CD4-positive, alpha-beta T cell treated with Interleukin-15 for 1 hour (primary cell): ENCODE measurements around the gene SLC35G2.
A peak's percentile ranks its signal among the peaks of the same experiment; 100 is the strongest.
"Not testable (repeated sequence)": the region's sequence is repeated elsewhere in the genome, so short reads cannot be mapped to it uniquely, and the experiment has no call there.

ENCODE experiments used
- DNase-seq: peaks from one replicate; pipeline ENCODE4 v3.0.0-alpha.2; 2020

The SLC35G2 gene

DNA sequence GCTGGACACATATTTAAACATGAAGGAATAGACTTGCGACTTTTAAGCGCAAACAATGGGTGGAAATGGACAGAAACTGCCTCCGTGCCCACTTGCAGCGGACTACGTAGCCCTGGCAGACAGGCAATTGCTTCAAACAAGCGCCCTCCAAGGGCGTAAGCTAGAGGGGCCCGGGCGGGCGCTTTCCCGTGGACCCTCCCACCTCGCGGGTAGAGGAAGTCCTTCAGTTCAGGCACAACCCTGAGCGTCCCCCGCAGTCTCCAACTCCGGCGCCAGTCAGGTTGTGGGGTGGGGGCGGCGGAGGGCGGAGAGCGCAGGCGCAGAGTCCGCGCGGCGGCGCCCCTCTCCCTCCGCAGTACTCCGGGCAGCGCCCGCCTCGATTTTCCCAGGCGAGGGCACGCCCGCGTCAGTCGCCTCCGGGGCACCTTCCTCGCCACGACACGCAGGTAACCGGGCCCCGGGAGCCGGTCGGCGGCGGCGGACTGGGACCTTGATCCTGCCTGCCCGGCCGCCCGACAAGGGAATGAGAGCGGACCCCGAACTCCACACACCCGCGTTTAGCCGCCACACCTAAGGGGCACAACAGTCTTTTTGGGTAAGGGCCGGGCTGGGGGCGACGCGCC lies at the start of gene SLC35G2:
Gene SLC35G2, plus strand, starts transcription at position 358 of the 623 bp plus-strand sequence. CDS start 35,335 bp downstream, outside the sequence.
- DNase-seq: peak; percentile 29

DNA sequence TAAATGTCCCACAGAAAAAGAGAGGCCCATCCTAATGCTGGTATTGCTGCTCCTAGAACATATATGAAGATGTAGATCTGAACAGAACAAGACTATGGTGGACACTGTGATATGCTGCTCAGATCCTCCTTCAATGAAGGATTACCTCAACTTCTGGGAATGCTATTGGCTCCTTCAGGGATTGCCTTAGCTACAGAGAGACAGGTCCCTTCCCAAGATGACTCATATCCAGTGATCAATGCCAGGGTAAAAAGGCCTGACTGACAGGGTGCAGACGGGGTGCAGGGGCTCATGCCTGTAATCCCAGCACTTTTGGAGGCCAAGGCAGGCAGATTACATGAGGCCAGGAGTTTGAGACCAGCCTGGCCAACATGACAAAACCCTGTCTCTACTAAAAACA lies 46.2 kb upstream of the SLC35G2 start:
- DNase-seq: no peak

DNA sequence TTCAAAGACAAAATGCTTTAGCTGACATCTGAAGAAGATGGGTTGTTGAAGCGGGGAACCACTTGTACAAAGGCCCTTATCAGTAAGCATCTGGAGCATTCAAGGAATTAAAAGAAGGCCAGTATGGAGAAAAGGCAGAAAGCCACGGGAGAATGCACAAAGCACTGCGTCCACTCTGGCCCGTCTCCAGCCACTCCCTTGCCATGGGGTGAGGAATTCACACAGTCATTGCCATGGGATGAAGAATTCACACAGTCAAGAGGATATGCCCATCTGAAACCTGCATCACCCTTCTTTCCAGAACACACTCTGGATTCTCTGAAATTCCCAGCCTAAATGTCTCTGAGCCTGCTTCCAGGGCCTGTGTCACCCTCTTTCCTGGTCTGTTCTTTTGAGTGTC lies 40.1 kb upstream of the SLC35G2 start:
- DNase-seq: no peak

DNA sequence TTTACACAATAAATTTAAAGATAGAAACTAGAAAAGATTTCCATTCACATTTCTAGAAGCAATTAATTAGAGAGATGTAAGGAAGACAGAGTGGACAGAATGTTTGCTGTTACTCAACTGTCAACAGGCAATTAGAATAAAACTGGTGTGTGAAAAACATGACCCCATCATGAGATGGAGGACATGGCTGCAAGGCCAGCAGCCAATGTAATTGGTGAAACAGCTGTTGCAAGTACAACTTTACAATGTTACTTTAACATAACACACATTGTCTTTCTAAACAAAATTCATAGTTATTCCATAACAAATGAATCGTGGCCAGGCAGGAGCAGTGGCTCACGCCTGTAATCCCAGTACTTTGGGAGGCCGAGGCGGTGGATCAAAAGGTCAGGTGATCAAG lies 38.2 kb upstream of the SLC35G2 start:
- no peak for DNase-seq

DNA sequence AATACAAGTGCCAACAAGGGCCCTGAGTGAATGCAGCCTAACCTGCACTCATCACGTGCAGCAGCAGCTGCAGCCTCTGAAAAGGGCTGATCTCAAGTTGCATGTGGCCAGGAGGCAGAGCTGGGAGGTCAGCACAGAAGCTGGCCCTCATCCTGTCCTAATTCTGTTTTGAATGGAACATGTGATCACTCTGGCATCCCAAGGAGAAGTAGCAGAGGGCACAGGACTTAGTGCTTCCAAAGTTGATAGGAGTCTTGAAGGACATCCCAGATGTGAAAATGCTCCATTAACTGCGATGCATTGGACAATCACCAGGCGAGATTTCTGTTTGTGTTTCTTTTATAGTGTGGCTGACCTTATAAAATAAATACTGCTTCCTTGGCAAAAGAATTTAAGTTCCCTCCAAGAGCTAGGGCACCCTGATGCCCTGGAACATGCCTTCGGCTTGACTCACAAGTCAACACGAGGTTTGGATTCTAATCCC lies 35.2 kb upstream of the SLC35G2 start:
- no peak for DNase-seq

DNA sequence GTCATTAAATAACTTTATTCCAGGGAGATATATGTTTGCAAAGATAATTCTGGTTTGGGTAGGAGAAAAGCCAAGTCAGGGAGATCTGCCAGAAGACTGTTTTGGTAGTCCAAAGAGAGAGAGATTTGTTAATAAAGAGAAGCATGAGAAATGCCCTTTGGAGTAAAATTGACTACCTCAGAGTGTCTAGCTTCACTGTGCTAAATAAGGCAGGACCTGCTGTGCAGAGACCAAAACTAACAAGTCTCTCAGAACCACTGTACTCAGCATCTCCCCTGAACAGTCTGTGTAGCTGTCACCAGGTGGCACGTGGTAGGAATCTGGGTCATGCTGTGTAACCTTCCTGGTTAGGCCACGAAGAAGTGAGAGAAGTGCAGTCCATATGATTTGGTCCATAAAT lies 31.6 kb upstream of the SLC35G2 start:
- DNase-seq: peak; percentile 19

DNA sequence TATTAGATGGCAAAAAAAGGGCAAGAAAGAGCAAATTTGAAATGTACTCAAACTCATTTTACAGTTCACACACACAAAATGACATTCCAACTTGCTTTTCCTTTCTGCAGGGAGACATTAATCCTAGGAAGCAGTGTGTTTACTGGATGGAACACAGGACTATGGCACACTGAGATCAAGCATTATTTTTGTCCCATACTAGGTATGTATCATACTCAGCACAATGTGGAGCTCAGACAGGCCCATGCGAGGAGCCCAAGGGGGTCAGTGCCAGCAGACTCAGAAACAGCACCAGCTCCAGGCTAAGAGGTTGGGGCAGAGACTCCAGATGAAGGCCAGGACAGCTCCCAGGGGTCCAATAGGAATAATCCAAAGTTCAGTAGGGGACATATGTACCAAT lies 30.8 kb upstream of the SLC35G2 start:
- no peak for DNase-seq

DNA sequence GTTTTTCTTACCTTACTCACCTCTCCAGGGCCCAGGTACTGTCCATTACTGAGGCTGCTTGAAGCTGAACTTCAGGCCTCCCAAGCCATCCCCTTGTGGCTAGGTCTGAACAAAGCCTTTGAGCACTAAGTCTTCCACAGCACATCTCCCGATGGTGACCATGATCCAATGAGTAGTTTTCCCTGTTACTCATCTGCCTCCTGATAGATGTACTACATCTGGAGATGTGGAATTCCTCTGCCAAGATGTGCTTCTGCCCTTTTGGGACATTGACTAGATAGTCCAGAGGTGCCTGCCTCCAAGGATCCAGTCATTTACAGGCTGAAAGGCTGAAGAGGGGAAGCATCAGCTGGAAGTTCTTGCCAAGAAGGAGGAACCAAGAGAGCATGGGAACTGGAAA lies 28.9 kb upstream of the SLC35G2 start:
- DNase-seq: no peak

DNA sequence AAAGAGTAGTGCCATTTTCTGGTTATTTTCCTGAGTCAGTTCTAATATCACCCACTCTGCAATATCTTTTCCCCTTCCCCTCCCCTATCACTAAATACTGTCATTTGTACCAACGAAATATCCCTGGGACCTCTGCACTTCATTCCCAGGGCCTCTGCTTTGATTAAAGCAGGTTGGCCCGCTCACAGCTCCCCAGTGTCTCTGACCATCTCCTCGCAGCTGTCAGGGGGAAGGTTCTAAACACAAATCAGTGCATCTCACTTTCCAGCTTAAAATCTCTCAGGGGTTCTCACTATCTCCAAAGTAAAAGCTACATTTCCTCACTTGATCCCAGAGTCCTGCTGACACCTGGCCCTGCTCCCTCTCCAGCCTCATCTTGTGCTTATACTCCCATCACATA lies 28.1 kb upstream of the SLC35G2 start:
- no peak for DNase-seq

DNA sequence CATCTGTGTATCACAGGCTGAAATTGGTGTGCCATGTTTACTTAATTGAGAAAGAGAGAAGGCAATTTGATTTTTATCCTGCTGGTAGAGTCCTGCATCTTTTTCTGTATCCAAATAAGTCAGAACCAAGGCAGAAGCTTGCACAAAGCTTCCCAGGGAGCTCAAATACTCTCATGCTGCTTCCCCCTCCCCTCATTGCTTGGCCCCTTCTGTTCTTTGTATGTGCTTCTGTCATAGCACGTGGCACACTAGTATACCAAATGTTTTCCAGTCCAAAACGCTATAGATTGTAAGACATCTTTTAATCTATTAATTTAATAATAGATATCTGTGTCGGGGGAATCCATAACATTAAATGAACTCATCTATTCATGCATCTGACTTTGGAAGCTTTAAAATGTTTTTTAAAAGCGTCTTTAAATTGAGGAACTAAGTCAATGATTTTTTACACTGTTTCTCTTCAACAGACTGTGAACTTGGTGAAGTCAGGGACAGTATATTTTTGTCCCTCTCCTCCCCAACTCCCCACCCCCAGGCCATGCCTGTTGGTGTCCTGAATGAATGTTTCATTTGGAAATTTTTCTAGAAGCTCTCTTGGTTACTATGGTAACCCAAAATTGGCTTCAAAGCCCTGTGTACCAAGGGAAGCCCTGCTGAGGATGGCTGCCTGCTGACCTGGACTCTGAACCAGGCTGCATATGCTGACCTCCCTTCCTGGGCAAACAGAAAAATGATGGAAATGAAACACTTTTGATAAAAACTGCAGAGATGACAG lies 26.2 kb upstream of the SLC35G2 start:
- DNase-seq: no peak

DNA sequence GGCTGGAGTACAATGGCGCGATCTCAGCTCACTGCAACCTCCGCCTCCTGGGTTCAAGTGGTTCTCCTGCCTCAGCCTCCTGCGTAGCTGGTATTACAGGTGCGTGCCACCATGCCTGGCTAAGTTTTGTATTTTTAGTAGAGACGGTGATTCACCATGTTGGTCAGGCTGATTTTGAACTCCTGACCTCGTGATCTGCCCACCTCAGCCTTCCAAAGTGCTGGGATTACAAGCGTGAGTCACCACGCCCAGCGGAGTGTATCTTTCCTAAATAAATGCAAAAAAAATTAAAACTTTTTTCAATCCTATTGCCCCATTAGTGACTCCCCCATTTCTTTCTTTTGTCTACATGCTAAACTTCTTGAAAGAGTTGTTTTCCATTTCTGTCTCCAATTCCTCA lies 17.8 kb upstream of the SLC35G2 start:
- DNase-seq: not testable (repeated sequence)

DNA sequence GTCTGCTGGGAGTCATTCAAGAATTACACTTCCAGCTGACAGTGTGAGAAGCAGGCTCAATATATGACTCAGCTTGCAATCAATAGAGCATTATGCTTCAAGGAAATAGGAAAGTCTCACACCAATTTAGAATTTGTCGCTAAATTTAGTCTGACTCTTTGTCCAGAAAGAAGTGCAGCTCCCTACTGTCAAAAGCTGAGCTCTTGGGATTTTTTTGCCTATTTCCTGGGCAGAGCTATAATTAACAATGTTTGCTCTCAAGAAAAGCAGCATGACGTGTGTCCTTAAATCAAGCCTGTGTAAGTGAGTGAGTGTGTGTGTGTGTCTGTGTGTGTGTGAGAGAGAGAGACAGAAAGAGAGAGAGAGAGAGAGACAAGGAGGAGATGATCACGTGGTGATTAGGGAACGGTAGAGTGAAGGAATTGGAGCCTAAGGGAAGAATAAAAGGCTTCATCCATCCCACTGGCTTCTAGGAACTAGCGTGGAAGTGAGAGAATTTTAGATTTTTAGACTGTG lies 16.4 kb upstream of the SLC35G2 start:
- DNase-seq: no peak

DNA sequence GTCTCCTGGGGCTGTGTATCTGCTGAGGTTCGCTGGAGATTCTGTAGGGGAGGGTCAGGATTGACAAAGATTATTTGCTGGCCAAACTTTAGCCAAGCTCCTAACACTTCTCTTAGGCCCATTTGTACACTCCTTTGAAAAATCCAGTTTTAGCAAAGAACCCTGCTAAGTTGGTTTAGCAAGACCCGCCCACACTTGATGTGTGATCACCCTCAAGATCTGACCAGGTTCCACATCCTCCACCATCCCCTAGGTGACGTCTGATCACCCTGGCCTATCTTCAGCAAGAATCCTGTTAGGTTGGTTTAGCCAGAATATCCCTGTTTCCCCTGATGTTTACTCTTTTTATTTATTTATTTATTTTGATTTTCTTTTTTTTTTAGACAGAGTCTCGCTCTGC lies 14.8 kb upstream of the SLC35G2 start:
- no peak for DNase-seq

DNA sequence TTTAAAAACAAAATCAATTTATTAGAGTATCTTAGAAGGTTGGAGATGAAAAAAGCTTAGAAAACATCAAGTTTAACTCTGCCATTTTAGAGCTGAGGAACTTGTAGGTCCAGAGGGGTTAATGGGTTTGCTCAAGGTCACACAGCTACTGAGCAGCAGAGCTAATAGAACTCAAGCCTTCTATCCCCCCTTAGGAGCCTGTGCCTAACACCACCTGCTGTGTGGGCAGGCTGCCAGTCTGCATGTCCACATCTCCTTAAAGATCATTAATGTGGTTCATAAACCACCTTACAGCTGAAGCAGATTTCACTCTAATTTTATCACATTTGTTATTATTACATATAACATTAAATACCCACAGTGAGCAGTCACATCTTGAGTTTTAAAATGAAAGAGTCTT lies 14.1 kb upstream of the SLC35G2 start:
- no peak for DNase-seq

DNA sequence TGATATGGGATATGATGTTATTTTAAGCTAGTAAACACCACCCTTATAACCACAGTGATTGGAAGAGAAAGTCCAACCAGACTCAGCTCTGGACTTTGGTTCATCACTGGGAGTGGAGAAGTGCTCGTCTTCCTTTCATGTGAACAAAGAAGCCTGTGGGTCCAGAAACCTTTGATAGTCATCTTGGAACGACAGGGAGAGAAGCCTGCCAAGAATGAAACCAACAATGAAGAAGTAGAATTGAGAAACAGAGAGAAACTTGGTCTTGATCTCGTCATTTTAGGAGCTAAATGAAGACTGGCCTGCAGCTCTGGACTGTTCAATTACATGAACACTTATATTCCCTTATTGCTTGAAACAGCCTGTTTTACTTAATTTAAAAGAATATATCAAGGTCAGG lies 13.1 kb upstream of the SLC35G2 start:
- no peak for DNase-seq

DNA sequence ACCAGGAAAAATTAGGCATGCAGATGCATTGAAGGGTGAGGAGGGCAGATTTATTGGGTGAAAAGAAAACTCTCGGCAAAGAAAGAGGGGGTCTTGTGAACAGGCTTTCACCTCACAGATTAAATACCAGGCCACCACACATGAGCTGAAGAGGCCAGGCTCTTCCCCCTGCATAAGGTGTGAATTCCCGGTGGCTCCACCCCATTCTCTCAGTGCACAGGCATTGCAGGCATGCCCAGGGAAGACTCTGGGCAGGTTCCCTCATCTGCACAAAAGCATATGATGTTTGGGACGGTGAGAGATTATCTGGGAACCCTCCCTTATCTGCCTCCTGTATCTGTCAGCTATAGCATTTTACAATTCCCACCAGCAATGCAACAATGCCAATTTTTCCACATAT lies 7.2 kb upstream of the SLC35G2 start:
- no peak for DNase-seq

DNA sequence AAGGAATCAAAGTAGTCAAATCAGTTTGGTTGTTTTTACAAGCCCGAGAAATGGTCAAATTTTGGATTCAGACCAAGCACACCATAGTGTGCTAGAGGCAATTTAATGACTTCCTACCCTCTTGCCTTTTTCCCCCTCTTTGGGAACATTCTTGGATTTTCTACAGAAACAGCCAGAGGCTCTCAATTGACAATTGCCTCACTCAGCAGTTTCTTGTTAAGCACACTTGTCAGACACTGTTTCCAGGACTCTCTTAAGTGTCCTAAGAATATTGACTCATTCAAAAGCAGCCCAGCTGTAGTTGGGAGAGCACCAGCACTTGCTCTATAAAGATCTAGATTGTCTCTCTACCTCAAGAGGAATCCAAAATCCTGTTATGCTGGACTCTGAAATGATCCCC lies 1.5 kb upstream of the SLC35G2 start:
- no peak for DNase-seq

DNA sequence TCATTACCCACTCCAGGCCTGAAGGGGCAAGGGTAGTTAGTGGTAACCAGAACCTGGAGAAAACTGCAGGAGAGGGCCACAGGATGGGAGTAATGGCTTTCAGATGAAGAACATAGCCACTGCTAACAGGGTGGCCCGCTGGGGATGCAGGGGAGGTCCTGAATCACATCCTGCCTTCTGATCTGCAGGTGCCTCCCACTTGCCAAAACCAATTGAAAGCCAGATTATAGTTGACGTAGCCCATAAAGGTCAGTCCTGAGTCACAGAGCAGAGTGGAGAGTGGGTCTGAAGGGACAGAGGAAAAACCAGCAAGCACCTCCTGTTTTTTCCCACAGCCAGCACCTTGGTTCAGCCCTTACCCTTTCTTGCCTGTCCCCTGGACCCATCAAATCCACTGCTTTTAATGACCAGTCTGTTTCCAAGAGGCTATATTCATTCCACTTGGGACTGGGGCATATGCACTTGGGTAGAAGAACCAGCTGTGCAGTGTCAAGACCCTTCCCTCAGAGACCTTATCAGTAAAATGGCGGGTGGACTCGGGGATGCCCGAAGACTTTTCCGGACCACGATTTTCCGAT lies 646 bp upstream of the SLC35G2 start:
- peak; percentile 19 for DNase-seq

DNA sequence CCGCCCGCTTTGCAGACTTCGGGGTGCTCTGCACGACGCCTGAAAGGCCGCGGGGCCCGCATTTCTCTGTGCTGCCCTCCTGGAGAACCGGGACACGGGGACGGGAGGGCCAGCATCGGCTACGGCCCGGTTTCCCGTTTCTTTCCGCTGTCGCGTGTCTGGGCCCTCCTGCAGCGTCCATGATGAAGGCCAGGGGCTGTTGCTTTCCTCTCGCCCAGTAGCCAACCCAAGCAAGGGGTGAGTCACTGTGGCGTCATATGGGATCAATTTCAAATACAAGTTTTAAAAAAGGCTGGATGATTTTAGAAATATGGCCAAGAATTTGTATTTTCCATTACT lies 435 bp downstream of the SLC35G2 start:
- no peak for DNase-seq

DNA sequence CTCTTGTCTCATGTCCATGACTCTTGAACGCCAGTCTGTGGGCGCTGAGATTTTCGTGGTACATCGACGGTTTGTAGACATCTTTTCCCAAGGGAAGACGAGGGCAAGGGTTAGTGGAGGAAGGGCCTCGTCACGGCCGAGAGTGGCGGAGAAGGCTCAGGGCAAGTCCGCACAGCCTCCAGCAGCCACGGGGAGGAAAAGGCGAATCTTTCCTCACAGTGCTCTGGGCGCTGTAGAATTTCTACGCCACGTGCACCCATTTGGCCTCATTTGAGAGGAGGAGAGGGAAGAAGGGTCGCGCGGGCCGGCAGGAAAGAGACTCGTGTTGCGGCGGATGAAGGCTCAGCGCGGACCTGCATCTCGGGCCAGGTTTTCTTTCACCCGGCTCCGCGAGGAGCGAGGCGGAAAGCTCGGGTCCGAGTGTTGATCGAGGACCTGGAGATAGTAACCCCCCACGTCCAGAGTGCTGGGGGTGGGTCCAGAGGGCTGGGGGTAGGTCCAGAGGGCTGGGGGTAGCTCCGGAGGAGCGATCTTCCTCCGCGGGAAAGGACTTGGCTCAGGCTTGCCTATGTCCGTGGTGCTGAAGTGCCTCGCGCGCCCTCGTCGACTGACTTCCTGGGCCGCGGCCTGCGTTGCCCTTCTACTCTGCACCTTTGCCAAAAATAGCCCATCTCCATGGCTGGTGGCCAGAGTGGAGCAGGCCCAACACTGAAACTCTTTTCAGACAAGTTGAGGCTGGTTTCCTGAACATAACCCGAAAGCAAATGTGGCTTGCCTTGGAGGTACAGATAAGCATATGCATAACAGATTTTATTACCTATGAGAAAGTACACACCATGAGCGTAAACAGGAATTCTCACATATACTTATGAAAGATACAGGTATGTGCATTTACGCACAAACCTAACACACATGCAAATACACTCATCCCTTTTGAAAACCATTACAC lies 1.1 kb downstream of the SLC35G2 start:
- peak; percentile 25 for DNase-seq

DNA sequence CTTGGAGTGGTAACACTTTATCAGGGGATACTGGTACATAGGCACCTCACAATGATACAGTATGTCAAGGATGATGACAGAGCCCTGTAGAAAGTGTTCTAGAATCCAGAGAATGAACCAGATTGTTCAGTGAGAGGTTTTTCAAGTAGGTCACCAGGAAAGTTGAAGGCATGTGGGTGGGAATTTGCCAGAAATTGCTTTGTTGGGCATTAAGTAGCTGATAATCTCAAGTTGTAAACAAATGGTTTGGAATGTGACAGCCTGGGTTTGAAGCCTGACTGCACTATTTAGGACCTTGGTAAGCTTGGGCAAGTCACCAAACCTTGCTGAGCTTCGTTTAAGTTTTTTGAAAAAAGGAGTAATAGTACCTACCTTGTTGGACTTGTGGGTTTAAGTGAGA lies 12.5 kb downstream of the SLC35G2 start:
- DNase-seq: no peak

DNA sequence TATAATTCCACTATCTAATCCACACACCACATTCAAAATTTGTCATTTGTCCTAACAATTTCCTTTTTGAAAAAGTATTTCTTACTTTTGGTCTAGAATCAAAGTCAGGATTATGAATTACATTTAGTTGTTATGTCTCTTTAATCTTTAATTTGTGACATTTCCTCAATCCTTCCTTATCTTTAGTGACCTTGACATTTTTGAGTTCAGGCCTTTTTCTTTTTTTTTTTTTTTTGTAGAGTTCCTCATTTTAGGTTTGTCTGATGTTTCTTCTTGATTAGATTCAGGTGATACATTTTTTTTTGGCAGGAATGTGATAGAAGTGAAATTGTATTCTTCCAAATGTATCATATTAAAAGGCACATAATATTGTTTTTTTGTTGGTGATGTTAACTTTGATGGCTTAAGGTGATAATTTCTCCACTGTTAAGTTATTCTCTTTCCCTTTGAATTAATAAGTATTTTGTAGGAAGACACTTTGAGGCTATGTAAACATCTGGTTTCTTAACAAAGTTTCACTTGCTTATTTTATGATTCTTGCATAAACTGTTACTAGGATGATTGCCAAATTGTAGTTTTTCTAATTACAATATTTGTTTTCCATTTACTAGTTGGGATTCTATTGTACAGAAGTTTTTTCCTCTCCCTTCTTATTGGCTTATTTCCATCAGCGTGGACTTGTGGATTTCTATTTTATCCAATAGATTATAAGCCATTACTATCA lies 16.3 kb downstream of the SLC35G2 start:
- DNase-seq: no peak
